Astrocyte of the cerebellum (primary cell): ENCODE data around the gene ZNF609.

Source experiments
- DNase-seq: peaks from one replicate; pipeline ENCODE4 v3.0.0-alpha.2; 2011; ENCODE audit warnings: low read depth
- H3K4me3 ChIP-seq: 2 replicates; pipeline ENCODE4 v1.5.1; 2011; ENCODE audit warnings: mild to moderate bottlenecking, low read depth, low read length, moderate library complexity
- CTCF ChIP-seq: IDR thresholded peaks from 2 replicates; pipeline ENCODE4 v1.5.1; 2012; ENCODE audit warnings: low read length, low read depth, moderate library complexity, mild to moderate bottlenecking; ENCODE audit errors: missing control alignments
- in situ Hi-C: cut with HindIII; loops from 2 replicates; pipeline ENCODE4 v1.10.0; 2017; ENCODE audit warnings: low sequenced_read_pairs

The ZNF609 gene

GRCh38 chr15:64619880-64620839 lies 159.8 kb downstream of the ZNF609 start:
- no peak overlapping the region for H3K4me3 ChIP-seq
- DNase-seq: peak; percentile 42
- in situ Hi-C loops: no loop called here
- no peak for TF ChIP-seq CTCF

- TF ChIP-seq CTCF: no peak
- in situ Hi-C loops: no loop called here
- DNase-seq: no peak
- no peak overlapping the region for H3K4me3 ChIP-seq
These were observed 160.7 kb downstream of the ZNF609 start for GRCh38 chr15:64621056-64621455.

- no peak for TF ChIP-seq CTCF
- DNase-seq: no peak
- in situ Hi-C loops: no loop called here
- H3K4me3 ChIP-seq: no peak overlapping the region
These were observed 162.3 kb downstream of the ZNF609 start for GRCh38 chr15:64622410-64623260.

- in situ Hi-C loops: no loop called here
- DNase-seq: no peak
- no peak for TF ChIP-seq CTCF
- no peak overlapping the region for H3K4me3 ChIP-seq
These were observed 163.1 kb downstream of the ZNF609 start for GRCh38 chr15:64623347-64623996.

GRCh38 chr15:64624242-64624641 lies 163.9 kb downstream of the ZNF609 start:
- H3K4me3 ChIP-seq: no peak overlapping the region
- no peak for TF ChIP-seq CTCF
- in situ Hi-C loops: no loop called here
- DNase-seq: no peak

GRCh38 chr15:64629063-64629462 lies 168.7 kb downstream of the ZNF609 start:
- no peak overlapping the region for H3K4me3 ChIP-seq
- TF ChIP-seq CTCF: no peak

More at GRCh38 chr15:64629063-64629462, 168.7 kb downstream of the ZNF609 start:
- in situ Hi-C loops: no loop called here
- DNase-seq: no peak
